NCI-H1092 (cell line): Measurements from ENCODE around the gene PPP1R14B.

Source experiments
- DNase-seq: peaks from one replicate; lab custom pipeline; 2025; lab: John Stamatoyannopoulos, UW

Gene PPP1R14B

GRCh38 chr11:64210301-64211020, 36.3 kb downstream of the PPP1R14B start:
- DNase-seq = no peak

- no peak for DNase-seq
These were observed 37.2 kb downstream of the PPP1R14B start for GRCh38 chr11:64209563-64209843.

- DNase-seq = no peak
These were observed 37.8 kb downstream of the PPP1R14B start for GRCh38 chr11:64208796-64209562.

GRCh38 chr11:64208086-64208795, 38.5 kb downstream of the PPP1R14B start:
- no peak for DNase-seq

GRCh38 chr11:64207256-64208085, 39.3 kb downstream of the PPP1R14B start:
- no peak for DNase-seq

GRCh38 chr11:64206457-64207255, 40.1 kb downstream of the PPP1R14B start, which contains the start of gene FERMT3:
FERMT3 (plus strand) TSS chr11:64206721; CDS start chr11:64207365, 644 bp downstream.
- DNase-seq = no peak

GRCh38 chr11:64204464-64204989, 42.2 kb downstream of the PPP1R14B start:
- peak; percentile 81 for DNase-seq

- DNase-seq = no peak
These were observed 42.7 kb downstream of the PPP1R14B start for GRCh38 chr11:64204080-64204440.

GRCh38 chr11:64203421-64204079, 43.2 kb downstream of the PPP1R14B start:
- no peak for DNase-seq

- no peak for DNase-seq
These were observed 43.8 kb downstream of the PPP1R14B start for GRCh38 chr11:64202992-64203391.

GRCh38 chr11:64201543-64201942, 45.2 kb downstream of the PPP1R14B start:
- DNase-seq = no peak

- DNase-seq = no peak
These were observed 48.2 kb downstream of the PPP1R14B start for GRCh38 chr11:64198511-64198910.

GRCh38 chr11:64196626-64197025, 50.1 kb downstream of the PPP1R14B start:
- DNase-seq = no peak
